HepG2 (cell line): ENCODE results near the gene OBP2B. TPM values are rescaled to one million over a fixed set of nuclear protein-coding genes. Genes with fewer than 3 reads are reported as not detected.
A peak's percentile ranks its signal among the peaks of the same experiment; 100 is the strongest.

Source experiments
- ASH2L ChIP-seq: fragments of 300-600, 200-600 bp; sonication (generic); IDR thresholded peaks from 2 replicates; pipeline ENCODE4 v1.7.0; 2017; ENCODE audit warnings: low read depth, mild to moderate bottlenecking, moderate library complexity, mixed read lengths, low read length; ENCODE audit not compliant: insufficient read length
- BATF2 ChIP-seq: sonication (generic); formaldehyde crosslinking; IDR thresholded peaks from 2 replicates; pipeline ENCODE4 v1.8.0; 2022; ENCODE audit warnings: mild to moderate bottlenecking, missing genetic modification reagents, moderate library complexity
- DNMT3B ChIP-seq: conservative IDR thresholded peaks from 2 replicates; pipeline ENCODE4 v1.6.1; 2016; ENCODE audit warnings: missing biosample characterization, control low read depth
- HBP1 ChIP-seq: IDR thresholded peaks from 2 replicates; pipeline ENCODE4 v1.6.1; 2016; ENCODE audit warnings: low read depth, control low read depth
- HMGXB4 ChIP-seq, 2 experiments: sonication (generic) in 1 of 2; formaldehyde crosslinking in 1 of 2; IDR thresholded peaks; 2 replicates each; pipeline versions ENCODE4 v1.4.0 to v1.6.1; 2018 to 2020; ENCODE audit warnings: missing genetic modification reagents in 2 of 2, borderline replicate concordance in 1 of 2, low read depth in 1 of 2, mild to moderate bottlenecking in 1 of 2, missing biosample characterization in 1 of 2
- HOXA7 ChIP-seq: sonication (generic); formaldehyde crosslinking; IDR thresholded peaks from 2 replicates; pipeline ENCODE4 v1.8.1; 2022; ENCODE audit warnings: mild to moderate bottlenecking, missing genetic modification reagents, moderate library complexity
- HOXA9 ChIP-seq: sonication (generic); formaldehyde crosslinking; IDR thresholded peaks from 2 replicates; pipeline ENCODE4 v1.8.1; 2022; ENCODE audit warnings: missing genetic modification reagents, mild to moderate bottlenecking, moderate library complexity, borderline replicate concordance
- IKZF4 ChIP-seq: sonication (generic); formaldehyde crosslinking; IDR thresholded peaks from 2 replicates; pipeline ENCODE4 v1.5.1; 2020; ENCODE audit warnings: borderline replicate concordance, mild to moderate bottlenecking, low read depth, missing genetic modification reagents; ENCODE audit errors: not compliant biosample characterization
- MAZ ChIP-seq, 2 experiments: sonication (generic) in 1 of 2; formaldehyde crosslinking in 1 of 2; IDR thresholded peaks; 2 replicates each; pipeline versions ENCODE4 v1.5.0 to v1.6.1; 2012 to 2020; ENCODE audit warnings: low read depth in 2 of 2, mild to moderate bottlenecking in 2 of 2, borderline replicate concordance in 1 of 2, improper control_type of control experiment in 1 of 2, low read length in 1 of 2, missing genetic modification reagents in 1 of 2, moderate library complexity in 1 of 2
- NFYC ChIP-seq: IDR thresholded peaks from 2 replicates; pipeline ENCODE4 v1.6.1; 2016; ENCODE audit warnings: missing genetic modification reagents, missing compliant biosample characterization
- RARG ChIP-seq: sonication (generic); formaldehyde crosslinking; IDR thresholded peaks from 2 replicates; pipeline ENCODE4 v1.4.0; 2020; ENCODE audit warnings: low read depth, mild to moderate bottlenecking, missing genetic modification reagents
- TBP ChIP-seq: sonication (generic); formaldehyde crosslinking; IDR thresholded peaks from 2 replicates; pipeline ENCODE4 v1.5.0; 2020; ENCODE audit warnings: missing genetic modification reagents
- ZNF24 ChIP-seq: fragments of 450-650 bp; IDR thresholded peaks from 2 replicates; pipeline ENCODE4 v1.6.1; 2017; ENCODE audit warnings: antibody characterized with exemption, mild to moderate bottlenecking
- ZNF337 ChIP-seq: sonication (generic); formaldehyde crosslinking; IDR thresholded peaks from 2 replicates; pipeline ENCODE4 v1.5.1; 2020; ENCODE audit warnings: missing genetic modification reagents, low read depth, mild to moderate bottlenecking, borderline replicate concordance
- ZNF510 ChIP-seq: sonication (generic); formaldehyde crosslinking; IDR thresholded peaks from 2 replicates; pipeline ENCODE4 v1.4.0; 2020; ENCODE audit warnings: low read depth, mild to moderate bottlenecking, missing genetic modification reagents
- polyA plus RNA-seq, 8 experiments: library from polyadenylated mRNA; depleted of rRNA in 3 of 8; stranded (reverse) in 7 of 8; unstranded in 1 of 8; fragments of >200 nt; fragmentation: Illumina TruSeq in 4 of 8; extraction: Trizol in 4 of 8; gene quantifications; 2 replicates each; pipeline versions ENCODE4 v1.2.1 to v1.2.3, GENCODE V29; 2011 to 2016; ENCODE audit warnings: low read depth in 4 of 8, missing spikeins in 1 of 8, mixed read lengths in 1 of 8; ENCODE audit not compliant: insufficient read depth in 1 of 8
- total RNA-seq, 5 experiments: library from RNA; depleted of rRNA; stranded (reverse); fragments of >200 nt; fragmentation: Illumina TruSeq; extraction: Trizol; gene quantifications; 2 replicates each; pipeline ENCODE4 v1.2.3, GENCODE V29; 2016; ENCODE audit warnings: low read depth in 1 of 5
- TF ChIP-seq, protein P1 (sequence below): sonication (generic); formaldehyde crosslinking; IDR thresholded peaks from 2 replicates; pipeline ENCODE4 v1.4.0; 2020; ENCODE audit warnings: mild to moderate bottlenecking, missing genetic modification reagents
- TF ChIP-seq, protein P2 (sequence below): IDR thresholded peaks from 2 replicates; pipeline ENCODE4 v1.6.1; 2016; ENCODE audit warnings: low read depth

Gene OBP2B
- total and polyA plus RNA-seq, 2 of the 13 experiments (the other 11 are each of a cell fraction or from before 2014, with no cell fraction given), result not detected

DNA sequence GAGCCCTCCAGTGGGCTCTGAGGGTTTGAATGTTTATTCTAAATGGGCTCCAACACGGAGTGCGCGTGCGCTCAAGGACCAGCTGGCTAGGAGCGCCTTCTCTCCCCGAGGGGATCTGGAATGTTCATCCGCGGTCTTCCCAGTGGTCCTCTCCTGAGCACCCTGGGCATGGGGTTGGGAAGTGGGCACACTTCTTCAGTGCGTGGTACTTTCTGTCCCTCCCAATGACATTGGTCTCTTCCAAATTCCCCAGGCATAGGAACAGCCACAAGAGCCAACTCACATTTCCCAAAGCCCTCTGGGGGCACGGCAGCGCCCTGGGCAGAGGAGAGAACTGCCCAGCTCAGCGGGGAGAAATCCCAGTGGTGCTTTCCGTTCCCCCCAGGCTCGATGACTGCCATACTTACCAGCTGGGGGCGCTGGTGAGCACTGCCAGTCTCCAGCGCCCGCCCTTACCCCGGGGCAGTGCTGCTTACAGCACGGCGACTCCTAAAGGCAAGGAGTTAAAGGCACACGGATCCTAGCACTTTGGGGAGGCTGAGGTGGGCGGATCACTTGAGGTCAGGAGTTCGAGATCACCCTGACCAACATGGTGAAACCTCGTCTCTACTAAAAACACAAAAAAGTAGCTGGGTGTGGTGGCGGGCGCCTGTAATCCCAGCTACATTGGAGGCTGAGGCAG lies 29.9 kb upstream of the OBP2B start (continued):
- TF ChIP-seq, protein P1, sequence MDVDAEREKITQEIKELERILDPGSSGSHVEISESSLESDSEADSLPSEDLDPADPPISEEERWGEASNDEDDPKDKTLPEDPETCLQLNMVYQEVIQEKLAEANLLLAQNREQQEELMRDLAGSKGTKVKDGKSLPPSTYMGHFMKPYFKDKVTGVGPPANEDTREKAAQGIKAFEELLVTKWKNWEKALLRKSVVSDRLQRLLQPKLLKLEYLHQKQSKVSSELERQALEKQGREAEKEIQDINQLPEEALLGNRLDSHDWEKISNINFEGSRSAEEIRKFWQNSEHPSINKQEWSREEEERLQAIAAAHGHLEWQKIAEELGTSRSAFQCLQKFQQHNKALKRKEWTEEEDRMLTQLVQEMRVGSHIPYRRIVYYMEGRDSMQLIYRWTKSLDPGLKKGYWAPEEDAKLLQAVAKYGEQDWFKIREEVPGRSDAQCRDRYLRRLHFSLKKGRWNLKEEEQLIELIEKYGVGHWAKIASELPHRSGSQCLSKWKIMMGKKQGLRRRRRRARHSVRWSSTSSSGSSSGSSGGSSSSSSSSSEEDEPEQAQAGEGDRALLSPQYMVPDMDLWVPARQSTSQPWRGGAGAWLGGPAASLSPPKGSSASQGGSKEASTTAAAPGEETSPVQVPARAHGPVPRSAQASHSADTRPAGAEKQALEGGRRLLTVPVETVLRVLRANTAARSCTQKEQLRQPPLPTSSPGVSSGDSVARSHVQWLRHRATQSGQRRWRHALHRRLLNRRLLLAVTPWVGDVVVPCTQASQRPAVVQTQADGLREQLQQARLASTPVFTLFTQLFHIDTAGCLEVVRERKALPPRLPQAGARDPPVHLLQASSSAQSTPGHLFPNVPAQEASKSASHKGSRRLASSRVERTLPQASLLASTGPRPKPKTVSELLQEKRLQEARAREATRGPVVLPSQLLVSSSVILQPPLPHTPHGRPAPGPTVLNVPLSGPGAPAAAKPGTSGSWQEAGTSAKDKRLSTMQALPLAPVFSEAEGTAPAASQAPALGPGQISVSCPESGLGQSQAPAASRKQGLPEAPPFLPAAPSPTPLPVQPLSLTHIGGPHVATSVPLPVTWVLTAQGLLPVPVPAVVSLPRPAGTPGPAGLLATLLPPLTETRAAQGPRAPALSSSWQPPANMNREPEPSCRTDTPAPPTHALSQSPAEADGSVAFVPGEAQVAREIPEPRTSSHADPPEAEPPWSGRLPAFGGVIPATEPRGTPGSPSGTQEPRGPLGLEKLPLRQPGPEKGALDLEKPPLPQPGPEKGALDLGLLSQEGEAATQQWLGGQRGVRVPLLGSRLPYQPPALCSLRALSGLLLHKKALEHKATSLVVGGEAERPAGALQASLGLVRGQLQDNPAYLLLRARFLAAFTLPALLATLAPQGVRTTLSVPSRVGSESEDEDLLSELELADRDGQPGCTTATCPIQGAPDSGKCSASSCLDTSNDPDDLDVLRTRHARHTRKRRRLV (CRISPR knock-in tag), result peak; percentile 39; the same call in 1 of the 2 replicates
- no peak for TF ChIP-seq MAZ (IDR thresholded peaks at IDR 0.05; ENCODE audit: borderline replicate concordance, low read depth, low read length)
- TF ChIP-seq MAZ (CRISPR knock-in tag; IDR thresholded peaks at IDR 0.05; ENCODE audit: low read depth), result 0 out of 2 replicates have a peak, but pooled peaks have one; percentile 21
- TF ChIP-seq NFYC (CRISPR knock-in tag), result no peak
- no peak for TF ChIP-seq ZNF510 (CRISPR knock-in tag)
- peak; percentile 3 for TF ChIP-seq ASH2L
- TF ChIP-seq ZNF24, result no peak
- no peak for TF ChIP-seq HBP1
- 0 out of 2 replicates have a peak, but pooled peaks have one; percentile 35 for TF ChIP-seq ZNF337
- TF ChIP-seq BATF2 (CRISPR knock-in tag), result no peak
- TF ChIP-seq HOXA9 (CRISPR knock-in tag), result no peak
- TF ChIP-seq DNMT3B (CRISPR knock-in tag), result no peak
- peak; percentile 51 to 63; a peak in 2 of 4 replicates for TF ChIP-seq HMGXB4 (CRISPR knock-in tag; IDR thresholded peaks at IDR 0.05; ENCODE audit: borderline replicate concordance in 1 of 2, low read depth in 1 of 2)
- TF ChIP-seq, protein P2, sequence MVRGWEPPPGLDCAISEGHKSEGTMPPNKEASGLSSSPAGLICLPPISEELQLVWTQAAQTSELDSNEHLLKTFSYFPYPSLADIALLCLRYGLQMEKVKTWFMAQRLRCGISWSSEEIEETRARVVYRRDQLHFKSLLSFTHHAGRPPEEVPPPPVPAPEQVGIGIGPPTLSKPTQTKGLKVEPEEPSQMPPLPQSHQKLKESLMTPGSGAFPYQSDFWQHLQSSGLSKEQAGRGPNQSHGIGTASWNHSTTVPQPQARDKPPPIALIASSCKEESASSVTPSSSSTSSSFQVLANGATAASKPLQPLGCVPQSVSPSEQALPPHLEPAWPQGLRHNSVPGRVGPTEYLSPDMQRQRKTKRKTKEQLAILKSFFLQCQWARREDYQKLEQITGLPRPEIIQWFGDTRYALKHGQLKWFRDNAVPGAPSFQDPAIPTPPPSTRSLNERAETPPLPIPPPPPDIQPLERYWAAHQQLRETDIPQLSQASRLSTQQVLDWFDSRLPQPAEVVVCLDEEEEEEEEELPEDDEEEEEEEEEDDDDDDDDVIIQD (CRISPR knock-in tag), result no peak
- no peak for TF ChIP-seq TBP (CRISPR knock-in tag)
- TF ChIP-seq RARG (CRISPR knock-in tag), result no peak
- no peak for TF ChIP-seq HOXA7 (CRISPR knock-in tag)
- TF ChIP-seq IKZF4, result no peak
